Mesenchymal stem cell (in vitro differentiated cells and primary cell): ENCODE data around the gene PPP1R1A.

Source experiments
- DNase-seq: peaks from one replicate; pipeline ENCODE4 v3.0.0-alpha.2; 2013
- H2AFZ ChIP-seq: one replicate; pipeline ENCODE4 v1.6.1; 2013; ENCODE audit warnings: low read depth, mild to moderate bottlenecking, control low read depth, inconsistent platforms, low read length, moderate library complexity
- H2AK5ac ChIP-seq: 2 replicates; pipeline ENCODE4 v1.6.1; 2013; ENCODE audit warnings: low read length, moderate library complexity, mild to moderate bottlenecking, inconsistent platforms; ENCODE audit not compliant: severe bottlenecking
- H2BK120ac ChIP-seq: one replicate; pipeline ENCODE4 v1.6.1; 2013; ENCODE audit warnings: low read depth, mild to moderate bottlenecking, inconsistent platforms, low read length, moderate library complexity
- H2BK12ac ChIP-seq, 2 experiments: one replicate each; pipeline ENCODE4 v1.6.1; 2013; ENCODE audit warnings: inconsistent platforms in 2 of 2, low read length in 2 of 2, mild to moderate bottlenecking in 2 of 2, moderate library complexity in 2 of 2, control low read depth in 1 of 2
- H2BK15ac ChIP-seq: one replicate; pipeline ENCODE4 v1.6.1; 2013; ENCODE audit warnings: mild to moderate bottlenecking, low read depth, inconsistent platforms; ENCODE audit not compliant: poor library complexity, severe bottlenecking
- H2BK5ac ChIP-seq: 2 replicates; pipeline ENCODE4 v1.6.1; 2013; ENCODE audit warnings: low read depth, mild to moderate bottlenecking, low read length, control low read depth, inconsistent platforms; ENCODE audit not compliant: poor library complexity, severe bottlenecking
- H3K14ac ChIP-seq, 2 experiments: one replicate each; pipeline ENCODE4 v1.6.1; 2013; ENCODE audit warnings: inconsistent platforms in 2 of 2, low read length in 2 of 2, control low read depth in 1 of 2, mild to moderate bottlenecking in 1 of 2, moderate library complexity in 1 of 2
- H3K18ac ChIP-seq, 2 experiments: one replicate each; pipeline ENCODE4 v1.6.1; 2013; ENCODE audit warnings: inconsistent platforms in 2 of 2, low read length in 2 of 2, control low read depth in 1 of 2, low read depth in 1 of 2, mild to moderate bottlenecking in 1 of 2
- H3K23ac ChIP-seq, 2 experiments: one replicate each; pipeline ENCODE4 v1.6.1; 2013; ENCODE audit warnings: inconsistent platforms in 2 of 2, low read length in 2 of 2, mild to moderate bottlenecking in 2 of 2, moderate library complexity in 2 of 2, control low read depth in 1 of 2
- H3K27ac ChIP-seq: 2 replicates; pipeline ENCODE4 v1.5.1; 2013; ENCODE audit warnings: mild to moderate bottlenecking, moderate library complexity, low read length, control low read depth, inconsistent platforms; ENCODE audit not compliant: poor library complexity, severe bottlenecking
- H3K27me3 ChIP-seq, 2 experiments: 2 replicates each; pipeline versions ENCODE4 v1.6.1 to v1.7.0; 2013; ENCODE audit warnings: low read length in 2 of 2, mild to moderate bottlenecking in 2 of 2, moderate library complexity in 2 of 2, control low read depth in 1 of 2, inconsistent platforms in 1 of 2; ENCODE audit not compliant: control insufficient read depth in 1 of 2, insufficient read depth in 1 of 2
- H3K36me3 ChIP-seq, 2 experiments: 2 replicates each; pipeline versions ENCODE4 v1.6.1 to v1.7.0; 2013; ENCODE audit warnings: low read length in 2 of 2, control low read depth in 1 of 2, inconsistent platforms in 1 of 2, low read depth in 1 of 2, mild to moderate bottlenecking in 1 of 2; ENCODE audit not compliant: insufficient read depth in 2 of 2, control insufficient read depth in 1 of 2
- H3K4ac ChIP-seq, 2 experiments: one replicate each; pipeline ENCODE4 v1.6.1; 2013; ENCODE audit warnings: inconsistent platforms in 2 of 2, low read length in 2 of 2, mild to moderate bottlenecking in 2 of 2, moderate library complexity in 2 of 2, control low read depth in 1 of 2, low read depth in 1 of 2
- H3K4me1 ChIP-seq: 2 replicates; pipeline ENCODE4 v1.6.1; 2013; ENCODE audit warnings: low read depth, low read length, control low read depth; ENCODE audit not compliant: control insufficient read depth, insufficient read depth
- H3K4me2 ChIP-seq: 2 replicates; pipeline ENCODE4 v1.6.1; 2013; ENCODE audit warnings: low read length, mild to moderate bottlenecking, inconsistent platforms; ENCODE audit not compliant: poor library complexity, severe bottlenecking
- H3K4me3 ChIP-seq, 2 experiments: 2 replicates each; pipeline versions ENCODE4 v1.5.1 to v1.7.0; 2013; ENCODE audit warnings: low read length in 2 of 2, mild to moderate bottlenecking in 2 of 2, control low read depth in 1 of 2, low read depth in 1 of 2; ENCODE audit not compliant: insufficient read depth in 1 of 2
- H3K79me1 ChIP-seq: replicated peaks from 2 replicates; pipeline ENCODE4 v1.6.1; 2013; ENCODE audit warnings: mild to moderate bottlenecking, control low read depth, low read length, inconsistent platforms; ENCODE audit not compliant: poor library complexity, severe bottlenecking
- H3K9ac ChIP-seq: 2 replicates; pipeline ENCODE4 v1.7.0; 2013; ENCODE audit warnings: mild to moderate bottlenecking, low read length, moderate library complexity
- H3K9me3 ChIP-seq: 2 replicates; pipeline ENCODE4 v1.7.0; 2013; ENCODE audit warnings: mild to moderate bottlenecking, low read length; ENCODE audit not compliant: control insufficient read depth
- H4K8ac ChIP-seq: one replicate; pipeline ENCODE4 v1.6.1; 2013; ENCODE audit warnings: inconsistent platforms, mild to moderate bottlenecking, low read length, moderate library complexity
- H4K91ac ChIP-seq: one replicate; pipeline ENCODE4 v1.6.1; 2013; ENCODE audit warnings: mild to moderate bottlenecking, low read length, inconsistent platforms
- WGBS: methylation state at CpG from one replicate; pipeline ENCODE4 v1.1.7; 2013; ENCODE audit warnings: mixed read lengths; 5-methylcytosine and 5-hydroxymethylcytosine counted together

Gene PPP1R1A

GRCh38 chr12:54549774-54550451 lies 38.5 kb downstream of the PPP1R1A start:
- Histone ChIP-seq H2AFZ (no peak overlapping the region), H3K27ac (no peak overlapping the region), H2AK5ac (no peak overlapping the region), H3K79me1 (no peaks in the 10 kb centered on the region), H2BK5ac (no peak overlapping the region), H2BK120ac (no peak overlapping the region), H3K27me3 (peaks cover 93 to 96% of the 10 kb centered on the region in 2 experiments), H3K4me3 (peak overlapping the region; percentile 40 to 76), H3K9me3 (no peaks in the 10 kb centered on the region), H3K4me2 (peak overlapping the region; percentile 80), H3K4ac (no peak overlapping the region), H2BK12ac (no peak overlapping the region), H4K91ac (no peak overlapping the region), H3K18ac (peak overlapping the region in 1 of 2 experiments; percentile 5), H3K9ac (no peak overlapping the region), H3K14ac (no peak overlapping the region), H3K23ac (no peak overlapping the region), H3K36me3 (no peaks in the 10 kb centered on the region), H2BK15ac (no peak overlapping the region), H3K4me1 (peaks cover 14% of the 10 kb centered on the region), H4K8ac (no peak overlapping the region)
- WGBS: 12% methylated on average over 22 of the region's 22 CpGs
- no peak for DNase-seq

- Histone ChIP-seq H4K8ac (no peak overlapping the region), H2BK5ac (no peak overlapping the region), H2AFZ (no peak overlapping the region), H3K27me3 (peaks cover 85 to 92% of the 10 kb centered on the region in 2 experiments), H2BK120ac (no peak overlapping the region), H3K9me3 (no peaks in the 10 kb centered on the region), H3K18ac (no peak overlapping the region), H3K79me1 (no peaks in the 10 kb centered on the region), H3K14ac (no peak overlapping the region), H2AK5ac (no peak overlapping the region), H3K4me3 (no peak overlapping the region), H3K4ac (no peak overlapping the region), H3K4me2 (no peak overlapping the region), H3K36me3 (no peaks in the 10 kb centered on the region), H3K23ac (no peak overlapping the region), H2BK15ac (no peak overlapping the region), H3K9ac (no peak overlapping the region), H4K91ac (no peak overlapping the region), H2BK12ac (no peak overlapping the region), H3K4me1 (peaks cover 14% of the 10 kb centered on the region), H3K27ac (no peak overlapping the region)
- no peak for DNase-seq
- WGBS: 67% methylated on average over 2 of the region's 2 CpGs
Measured at GRCh38 chr12:54546511-54546910, 41.9 kb downstream of the PPP1R1A start.

- Histone ChIP-seq H2BK15ac (no peak overlapping the region), H3K79me1 (no peaks in the 10 kb centered on the region), H2AK5ac (no peak overlapping the region), H3K36me3 (no peaks in the 10 kb centered on the region), H3K9me3 (no peaks in the 10 kb centered on the region), H3K27me3 (peaks cover 67 to 88% of the 10 kb centered on the region in 2 experiments), H3K9ac (no peak overlapping the region), H4K8ac (no peak overlapping the region), H2BK5ac (no peak overlapping the region), H2BK120ac (no peak overlapping the region), H3K23ac (no peak overlapping the region), H3K27ac (no peak overlapping the region), H3K18ac (no peak overlapping the region), H3K4ac (no peak overlapping the region), H2BK12ac (no peak overlapping the region), H3K4me3 (no peak overlapping the region), H2AFZ (no peak overlapping the region), H3K14ac (no peak overlapping the region), H4K91ac (no peak overlapping the region), H3K4me1 (peaks cover 9% of the 10 kb centered on the region), H3K4me2 (no peak overlapping the region)
- WGBS: 89% methylated on average over 7 of the region's 7 CpGs
- no peak for DNase-seq
Measured at GRCh38 chr12:54544743-54545142, 43.7 kb downstream of the PPP1R1A start.

GRCh38 chr12:54543526-54543925 lies 44.9 kb downstream of the PPP1R1A start:
- no peak overlapping the region for H3K23ac ChIP-seq
- no peak overlapping the region for H2AK5ac ChIP-seq
- H3K36me3 ChIP-seq: no peaks in the 10 kb centered on the region
- H3K14ac ChIP-seq: no peak overlapping the region
- no peak overlapping the region for H3K9ac ChIP-seq
- H3K4me3 ChIP-seq: no peak overlapping the region
- H2BK120ac ChIP-seq: no peak overlapping the region
- H2AFZ ChIP-seq: no peak overlapping the region
- no peak overlapping the region for H3K4me2 ChIP-seq
- no peak overlapping the region for H4K8ac ChIP-seq
- no peaks in the 10 kb centered on the region for H3K79me1 ChIP-seq
- no peak for DNase-seq
- H2BK12ac ChIP-seq: no peak overlapping the region
- no peak overlapping the region for H3K4ac ChIP-seq
- no peak overlapping the region for H2BK5ac ChIP-seq
- no peak overlapping the region for H3K18ac ChIP-seq
- 88% methylated on average over 2 of the region's 2 CpGs for WGBS
- H2BK15ac ChIP-seq: no peak overlapping the region
- H3K27me3 ChIP-seq: peaks cover 57 to 84% of the 10 kb centered on the region in 2 experiments
- no peak overlapping the region for H3K27ac ChIP-seq
- H4K91ac ChIP-seq: no peak overlapping the region
- H3K9me3 ChIP-seq: no peaks in the 10 kb centered on the region
- H3K4me1 ChIP-seq: no peaks in the 10 kb centered on the region
